ENCODE data around the gene GPANK1.

DNA sequence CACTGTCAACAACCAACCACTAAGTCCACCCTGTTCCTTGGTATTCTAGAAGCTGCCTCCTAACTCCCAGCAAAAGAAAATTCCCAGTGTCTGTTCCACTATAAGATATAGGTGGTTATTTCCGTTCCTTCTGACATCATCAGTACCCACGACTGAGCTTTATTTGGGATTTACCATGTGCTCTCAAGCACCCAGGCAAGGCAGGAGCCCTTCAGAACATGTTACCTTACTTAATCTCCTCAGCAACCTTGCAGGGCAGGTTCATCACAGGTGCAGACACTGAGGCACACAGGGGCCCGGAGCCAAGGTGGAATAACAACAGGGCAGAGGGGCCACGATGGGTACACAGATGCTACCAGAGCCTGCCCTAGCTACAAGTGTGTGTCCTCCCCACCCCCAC, 27.6 kb upstream of the GPANK1 start:
- TF ChIP-seq CTCF (conservative IDR thresholded peaks at IDR 0.05) (no peak), EZH2 (IDR thresholded peaks at IDR 0.05; ENCODE audit: low read depth) (no peak)
